ENCODE data around the gene LTBP4.
"Not testable (repeated sequence)": the region's sequence is repeated elsewhere in the genome, so short reads cannot be mapped to it uniquely, and the experiment has no call there.

LTBP4 gene

GRCh38 chr19:40571831-40572495 is 29.2 kb upstream of the LTBP4 start:
- no peak for DNase-seq (ENCODE audit: extremely low read depth in 1 of 2, low read depth in 1 of 2)

- no peak for DNase-seq (ENCODE audit: extremely low read depth in 1 of 2, low read depth in 1 of 2)
Measured at GRCh38 chr19:40575326-40575725, 25.8 kb upstream of the LTBP4 start.

- DNase-seq (ENCODE audit: extremely low read depth in 1 of 2, low read depth in 1 of 2): no peak
Measured at GRCh38 chr19:40576151-40576584, 25.0 kb upstream of the LTBP4 start.

GRCh38 chr19:40576585-40577451 is 24.4 kb upstream of the LTBP4 start, which contains the start of gene SHKBP1:
Gene SHKBP1 (plus strand): TSS chr19:40576873. CDS start chr19:40576900, 27 bp downstream.
- peak; percentile 84 to 86 for DNase-seq (ENCODE audit: extremely low read depth in 1 of 2, low read depth in 1 of 2)

GRCh38 chr19:40578442-40578908 is 22.7 kb upstream of the LTBP4 start:
- DNase-seq (ENCODE audit: extremely low read depth in 1 of 2, low read depth in 1 of 2): no peak

- DNase-seq (ENCODE audit: extremely low read depth in 1 of 2, low read depth in 1 of 2): no peak
Measured at GRCh38 chr19:40580619-40581018, 20.6 kb upstream of the LTBP4 start.

- no peak for DNase-seq (ENCODE audit: extremely low read depth in 1 of 2, low read depth in 1 of 2)
Measured at GRCh38 chr19:40581531-40581930, 19.6 kb upstream of the LTBP4 start.

- DNase-seq (ENCODE audit: extremely low read depth in 1 of 2, low read depth in 1 of 2): no peak
Measured at GRCh38 chr19:40582467-40582866, 18.7 kb upstream of the LTBP4 start.

- no peak for DNase-seq (ENCODE audit: extremely low read depth in 1 of 2, low read depth in 1 of 2)
Measured at GRCh38 chr19:40583283-40583682, 17.9 kb upstream of the LTBP4 start.

- DNase-seq (ENCODE audit: extremely low read depth in 1 of 2, low read depth in 1 of 2): no peak
Measured at GRCh38 chr19:40584007-40584406, 17.2 kb upstream of the LTBP4 start.

GRCh38 chr19:40585241-40585981 is 15.8 kb upstream of the LTBP4 start:
- DNase-seq (ENCODE audit: extremely low read depth in 1 of 2, low read depth in 1 of 2): no peak

GRCh38 chr19:40585982-40586422 is 15.2 kb upstream of the LTBP4 start:
- DNase-seq (ENCODE audit: extremely low read depth in 1 of 2, low read depth in 1 of 2): no peak

- no peak for DNase-seq (ENCODE audit: extremely low read depth in 1 of 2, low read depth in 1 of 2)
Measured at GRCh38 chr19:40586611-40587010, 14.6 kb upstream of the LTBP4 start.

- DNase-seq (ENCODE audit: extremely low read depth in 1 of 2, low read depth in 1 of 2): no peak
Measured at GRCh38 chr19:40588110-40588854, 12.9 kb upstream of the LTBP4 start.

- DNase-seq (ENCODE audit: extremely low read depth in 1 of 2, low read depth in 1 of 2): no peak
Measured at GRCh38 chr19:40588926-40589569, 12.1 kb upstream of the LTBP4 start.

- DNase-seq (ENCODE audit: extremely low read depth in 1 of 2, low read depth in 1 of 2): no peak
Measured at GRCh38 chr19:40589591-40590429, 11.4 kb upstream of the LTBP4 start.

- no peak for DNase-seq (ENCODE audit: extremely low read depth in 1 of 2, low read depth in 1 of 2)
Measured at GRCh38 chr19:40590464-40591265, 10.5 kb upstream of the LTBP4 start.

GRCh38 chr19:40591724-40592123 is 9.4 kb upstream of the LTBP4 start:
- not testable (repeated sequence) for DNase-seq (ENCODE audit: extremely low read depth in 1 of 2, low read depth in 1 of 2)
